H1 (cell line): ENCODE results near the gene MORN5. TPM values are rescaled to one million over a fixed set of nuclear protein-coding genes. Genes with fewer than 3 reads are reported as not detected.
A peak's percentile ranks its signal among the peaks of the same experiment; 100 is the strongest.

Experiments used
- BACH1 ChIP-seq: IDR thresholded peaks from 2 replicates; pipeline ENCODE4 v1.6.1; 2012; ENCODE audit warnings: low read length, improper control_type of control experiment
- CREB1 ChIP-seq: IDR thresholded peaks from 2 replicates; pipeline ENCODE4 v1.6.1; 2012; ENCODE audit warnings: inconsistent platforms
- EZH2 ChIP-seq: fragments of 200-600 bp; sonication (generic); IDR thresholded peaks from 2 replicates; pipeline ENCODE4 v1.7.1; 2012; ENCODE audit warnings: low read depth, mild to moderate bottlenecking, moderate library complexity, low read length, inconsistent platforms; ENCODE audit not compliant: severe bottlenecking
- JUND ChIP-seq: IDR thresholded peaks from 2 replicates; pipeline ENCODE4 v1.6.1; 2011; ENCODE audit warnings: mild to moderate bottlenecking, improper control_type of control experiment, low read length
- RBBP5 ChIP-seq: IDR thresholded peaks from 2 replicates; pipeline ENCODE4 v1.7.1; 2012; ENCODE audit warnings: low read depth, mild to moderate bottlenecking, inconsistent platforms, low read length, moderate library complexity, borderline replicate concordance
- RNF2 ChIP-seq: fragments of 200-900, 300-1000 bp; sonication (generic); IDR thresholded peaks from 2 replicates; pipeline ENCODE4 v1.7.1; 2016; ENCODE audit warnings: borderline replicate concordance, low read depth, mild to moderate bottlenecking, antibody characterized with exemption, low read length; ENCODE audit not compliant: poor library complexity, severe bottlenecking; ENCODE audit errors: missing control alignments
- polyA plus RNA-seq, 7 experiments: library from polyadenylated mRNA; depleted of rRNA in 3 of 7; stranded (reverse) in 5 of 7; unstranded in 2 of 7; fragments of >200 nt in 5 of 7; fragments of 200-250 nt in 2 of 7; gene quantifications; 1 replicate in 5 of 7; 2 replicates in 1 of 7; 4 replicates in 1 of 7; pipeline versions ENCODE4 v1.2.1 to v1.2.3, GENCODE V29; 2011 to 2013; ENCODE audit warnings: missing spikeins in 2 of 7, mixed read lengths in 2 of 7
- total RNA-seq: library from RNA; stranded (reverse); fragmentation: NEBNext Ultra II Directional; extraction: Animal tissue kit (Norgen Biotek cat#: 25700); gene quantifications from 2 replicates; pipeline ENCODE4 v1.2.1, GENCODE V29; 2021

MORN5 gene
- total and polyA plus RNA-seq, 2 of the 8 experiments (the other 6 are each of a cell fraction or from before 2014, with no cell fraction given): not detected

DNA sequence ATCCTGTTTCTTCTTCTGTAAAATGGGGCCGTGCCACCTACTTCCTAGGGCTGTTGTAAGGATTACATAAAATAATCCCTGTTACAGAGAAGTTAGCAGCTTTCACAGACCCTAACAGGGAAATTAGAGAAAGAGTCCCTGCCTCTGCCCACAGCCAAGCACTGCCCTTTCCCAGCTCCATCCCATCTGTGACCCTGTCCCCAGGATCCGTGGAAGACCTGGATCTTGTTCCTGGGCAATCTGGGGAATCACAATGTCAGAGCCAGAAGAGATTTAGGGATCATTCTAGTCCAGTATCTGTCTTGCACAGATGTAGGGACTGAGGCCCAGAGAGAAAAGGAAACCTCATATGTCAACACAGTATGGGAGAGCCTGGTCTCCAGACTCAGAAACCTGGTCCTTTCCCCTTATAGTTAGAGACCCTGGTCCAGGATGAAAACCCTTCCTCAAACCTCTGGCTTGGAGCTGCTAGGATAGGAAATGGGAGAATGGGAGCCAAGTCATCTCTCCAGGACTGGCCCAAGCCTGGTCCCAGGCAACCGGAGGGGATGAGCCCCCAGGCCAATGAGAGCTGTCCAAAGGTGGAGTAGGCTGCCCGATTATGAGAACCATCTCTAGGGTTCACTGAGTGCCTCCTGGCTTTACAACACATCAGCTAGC, 56.6 kb downstream of the MORN5 start (continued):
- TF ChIP-seq RBBP5 (no peak), RNF2 (peak; percentile 36), CREB1 (no peak), JUND (no peak), BACH1 (no peak), EZH2 (peak; percentile 23)
